Astrocyte (in vitro differentiated cells and primary cell): ENCODE results near the gene RAD51B. TPM values are rescaled to one million over a fixed set of nuclear protein-coding genes. Genes with fewer than 3 reads are reported as not detected.

Experiments used
- DNase-seq: peaks from one replicate; pipeline ENCODE4 v3.0.0-alpha.2; 2010; ENCODE audit warnings: low read depth
- FAIRE-seq: peaks from 2 replicates; lab custom pipeline; 2011; peaks lifted over from hg19 to GRCh38; lab: Jason Lieb, UNC
- H2AFZ ChIP-seq: 2 replicates; pipeline ENCODE4 v1.6.0; 2012; ENCODE audit warnings: low read depth, low read length, inconsistent platforms
- H3K27ac ChIP-seq: 2 replicates; pipeline ENCODE4 v1.5.1; 2011; ENCODE audit warnings: low read depth, low read length, inconsistent platforms
- H3K27me3 ChIP-seq: 2 replicates; pipeline ENCODE4 v1.6.0; 2011; ENCODE audit warnings: low read length, inconsistent platforms; ENCODE audit not compliant: insufficient read depth
- H3K36me3 ChIP-seq: 2 replicates; pipeline ENCODE4 v1.5.1; 2011; ENCODE audit warnings: low read length, inconsistent platforms; ENCODE audit not compliant: insufficient read depth
- H3K4me1 ChIP-seq: 2 replicates; pipeline ENCODE4 v1.5.1; 2011; ENCODE audit warnings: low read length, inconsistent platforms; ENCODE audit not compliant: insufficient read depth
- H3K4me2 ChIP-seq: 2 replicates; pipeline ENCODE4 v1.6.0; 2012; ENCODE audit warnings: low read length, inconsistent platforms
- H3K4me3 ChIP-seq: 2 replicates; pipeline ENCODE4 v1.5.1; 2011; ENCODE audit warnings: low read depth, mild to moderate bottlenecking, low read length, inconsistent platforms; ENCODE audit not compliant: insufficient read depth
- H3K79me2 ChIP-seq: 2 replicates; pipeline ENCODE4 v1.6.0; 2012; ENCODE audit warnings: mild to moderate bottlenecking, low read length, inconsistent platforms; ENCODE audit not compliant: insufficient read depth
- H3K9ac ChIP-seq: 2 replicates; pipeline ENCODE4 v1.6.0; 2012; ENCODE audit warnings: mild to moderate bottlenecking, low read length, inconsistent platforms
- H3K9me3 ChIP-seq: 2 replicates; pipeline ENCODE4 v1.5.1; 2012; ENCODE audit warnings: low read depth, mild to moderate bottlenecking, low read length, inconsistent platforms; ENCODE audit not compliant: insufficient read depth
- H4K20me1 ChIP-seq: 2 replicates; pipeline ENCODE4 v1.6.0; 2012; ENCODE audit warnings: low read length, inconsistent platforms; ENCODE audit not compliant: insufficient read depth
- H3K27ac Mint-ChIP-seq: one replicate; pipeline ENCODE4 v1.8.0; 2021; ENCODE audit warnings: mild to moderate bottlenecking, mixed read lengths; ENCODE audit not compliant: unreplicated experiment
- H3K27me3 Mint-ChIP-seq: one replicate; pipeline ENCODE4 v1.8.0; 2021; ENCODE audit warnings: low read depth, mixed read lengths; ENCODE audit not compliant: unreplicated experiment
- H3K36me3 Mint-ChIP-seq: one replicate; pipeline ENCODE4 v1.8.0; 2021; ENCODE audit warnings: low read depth, mixed read lengths; ENCODE audit not compliant: unreplicated experiment
- H3K4me1 Mint-ChIP-seq: one replicate; pipeline ENCODE4 v1.8.0; 2021; ENCODE audit warnings: low read depth, mixed read lengths; ENCODE audit not compliant: unreplicated experiment
- H3K4me3 Mint-ChIP-seq: one replicate; pipeline ENCODE4 v1.8.0; 2021; ENCODE audit warnings: mild to moderate bottlenecking, moderate library complexity, mixed read lengths; ENCODE audit not compliant: unreplicated experiment
- H3K9me3 Mint-ChIP-seq: one replicate; pipeline ENCODE4 v1.8.0; 2021; ENCODE audit warnings: mild to moderate bottlenecking, mixed read lengths; ENCODE audit not compliant: unreplicated experiment
- CTCF ChIP-seq: IDR thresholded peaks from 2 replicates; pipeline ENCODE4 v1.5.1; 2011; ENCODE audit warnings: low read depth, mild to moderate bottlenecking, inconsistent platforms, low read length, moderate library complexity; ENCODE audit not compliant: insufficient read depth
- EZH2 ChIP-seq: IDR thresholded peaks from 2 replicates; pipeline ENCODE4 v1.6.1; 2012; ENCODE audit warnings: mild to moderate bottlenecking, low read length, inconsistent platforms; ENCODE audit not compliant: insufficient read depth
- total RNA-seq: library from RNA; stranded (reverse); gene quantifications from 2 replicates; pipeline ENCODE4 v1.2.1, GENCODE V29; 2021

The RAD51B gene
- total RNA-seq, 1 donor from 2014 or later = 10.8 TPM

DNA sequence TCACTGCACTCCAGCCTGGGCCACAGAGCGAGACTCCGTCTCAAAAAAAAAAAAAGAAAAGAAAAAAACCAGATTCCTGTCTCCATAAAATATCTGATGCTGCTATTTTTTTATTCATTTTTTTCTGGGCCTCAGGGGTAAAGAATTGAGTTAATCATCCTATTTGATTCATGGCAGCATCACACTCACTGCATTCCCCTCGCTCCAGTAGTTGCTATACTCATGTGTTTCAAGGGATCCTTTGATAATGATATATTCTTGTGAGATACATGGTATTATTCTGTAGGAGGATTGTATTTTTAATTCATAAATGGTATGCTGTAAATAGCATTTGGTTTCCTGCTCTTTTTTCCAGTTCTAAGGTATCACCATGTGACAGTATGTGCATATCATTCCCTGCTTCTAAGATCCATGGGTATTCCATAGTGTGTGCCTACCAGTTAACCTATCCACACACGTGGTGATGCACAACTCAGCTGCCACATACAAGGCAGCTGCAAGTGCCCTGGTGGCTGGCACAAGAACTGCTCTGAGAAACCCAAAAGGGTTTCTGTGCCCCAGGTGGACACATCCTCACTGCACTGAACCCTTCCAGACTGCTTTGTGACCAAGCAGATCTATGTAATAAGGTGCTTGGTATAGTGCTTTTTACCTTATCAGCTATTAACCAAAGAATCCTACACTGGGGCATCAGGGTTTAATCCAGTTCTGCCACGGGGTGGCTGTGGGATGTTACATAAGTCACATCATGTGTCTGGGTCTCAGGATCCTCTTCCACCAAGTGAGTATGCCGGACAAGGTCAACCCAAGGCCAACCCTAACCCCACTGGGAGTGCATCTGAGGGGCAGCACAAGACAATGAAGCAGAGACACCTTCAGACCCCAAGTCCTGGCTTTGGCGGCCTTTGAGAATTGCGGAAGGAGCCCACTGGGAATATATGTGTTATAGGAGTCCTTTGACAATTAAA is 898.7 kb downstream of the RAD51B start:
- Histone ChIP-seq H3K4me2 (no peak overlapping the region), H3K27ac (no peak overlapping the region), H3K79me2 (no peaks in the 10 kb centered on the region), H2AFZ (no peak overlapping the region), H3K4me1 (no peaks in the 10 kb centered on the region), H3K4me3 (no peak overlapping the region), H3K9ac (no peak overlapping the region), H3K27me3 (no peaks in the 10 kb centered on the region), H4K20me1 (no peaks in the 10 kb centered on the region), H3K36me3 (no peaks in the 10 kb centered on the region), H3K9me3 (no peaks in the 10 kb centered on the region)
- H3K27ac Mint-ChIP-seq = no peak overlapping the region
- no peak for DNase-seq
- no peak overlapping the region for H3K4me3 Mint-ChIP-seq
- TF ChIP-seq EZH2 = no peak
- peak; percentile 20 for TF ChIP-seq CTCF
- peaks cover 7% of the 10 kb centered on the region for H3K4me1 Mint-ChIP-seq
- no peaks in the 10 kb centered on the region for H3K36me3 Mint-ChIP-seq
- H3K9me3 Mint-ChIP-seq = peaks cover 3% of the 10 kb centered on the region
- H3K27me3 Mint-ChIP-seq = peaks cover 4% of the 10 kb centered on the region
- FAIRE-seq = no peak

GRCh38 chr14:68719634-68720384 is 900.2 kb downstream of the RAD51B start:
- H3K4me3 Mint-ChIP-seq = no peak overlapping the region
- DNase-seq = no peak
- Histone ChIP-seq H3K4me1 (no peaks in the 10 kb centered on the region), H3K36me3 (no peaks in the 10 kb centered on the region), H3K9ac (no peak overlapping the region), H3K4me3 (no peak overlapping the region), H4K20me1 (no peaks in the 10 kb centered on the region), H2AFZ (no peak overlapping the region), H3K27me3 (peaks cover 3% of the 10 kb centered on the region), H3K4me2 (no peak overlapping the region), H3K79me2 (no peaks in the 10 kb centered on the region), H3K9me3 (no peaks in the 10 kb centered on the region), H3K27ac (no peak overlapping the region)
- no peaks in the 10 kb centered on the region for H3K36me3 Mint-ChIP-seq
- peaks cover 3% of the 10 kb centered on the region for H3K9me3 Mint-ChIP-seq
- no peak for FAIRE-seq
- H3K27ac Mint-ChIP-seq = no peak overlapping the region
- peaks cover 4% of the 10 kb centered on the region for H3K27me3 Mint-ChIP-seq
- TF ChIP-seq CTCF (no peak), EZH2 (no peak)
- H3K4me1 Mint-ChIP-seq = peaks cover 5% of the 10 kb centered on the region
